A549 (cell line): Measurements from ENCODE around the gene UVRAG.

Experiments used
- CBX2 ChIP-seq: fragments of 200-600 bp; sonication (generic); IDR thresholded peaks from 2 replicates; pipeline ENCODE4 v1.6.1; 2016; ENCODE audit warnings: low read depth, mild to moderate bottlenecking, borderline replicate concordance
- CTCF ChIP-seq: fragments of >200 bp; sonication (Bioruptor Twin); formaldehyde crosslinking; IDR thresholded peaks from 3 replicates; pipeline ENCODE4 v1.5.1; 2016
- EP300 ChIP-seq, 2 experiments: fragments of >200 bp; sonication (Bioruptor Twin); formaldehyde crosslinking; IDR thresholded peaks; 2 replicates in 1 of 2; 3 replicates in 1 of 2; pipeline ENCODE4 v1.6.1; 2016 to 2017
- HDAC2 ChIP-seq: fragments of 200-600 bp; sonication (generic); IDR thresholded peaks from 2 replicates; pipeline ENCODE4 v1.6.1; 2016
- HOXB5 ChIP-seq: fragments of 250-450 bp; sonication (Bioruptor Pico); IDR thresholded peaks from 2 replicates; pipeline ENCODE4 v1.5.0; 2020; ENCODE audit warnings: mild to moderate bottlenecking, moderate library complexity
- JUNB ChIP-seq: fragments of >200 bp; sonication (Bioruptor Twin); formaldehyde crosslinking; IDR thresholded peaks from 2 replicates; pipeline ENCODE4 v1.6.1; 2016
- NPAS2 ChIP-seq: fragments of 250-450 bp; sonication (Bioruptor Pico); IDR thresholded peaks from 2 replicates; pipeline ENCODE4 v1.8.0; 2022; ENCODE audit warnings: mild to moderate bottlenecking, moderate library complexity, borderline replicate concordance
- POLR2A ChIP-seq: IDR thresholded peaks from 2 replicates; pipeline ENCODE4 v1.6.1; 2012; ENCODE audit warnings: mild to moderate bottlenecking, low read length
- RAD21 ChIP-seq, 2 experiments: fragments of >200 bp in 1 of 2; sonication (Bioruptor Twin) in 1 of 2; formaldehyde crosslinking in 1 of 2; IDR thresholded peaks in 1 of 2; conservative IDR thresholded peaks in 1 of 2; 2 replicates in 1 of 2; 3 replicates in 1 of 2; pipeline ENCODE4 v1.6.1; 2012 to 2018; ENCODE audit warnings: inconsistent platforms in 1 of 2
- REST ChIP-seq: fragments of 200-600 bp; sonication (generic); IDR thresholded peaks from 2 replicates; pipeline ENCODE4 v1.6.1; 2016; ENCODE audit warnings: antibody characterized with exemption, mild to moderate bottlenecking, moderate library complexity
- SREBF2 ChIP-seq: fragments of 450-650 bp; IDR thresholded peaks from 2 replicates; pipeline ENCODE4 v1.6.1; 2014; ENCODE audit warnings: mild to moderate bottlenecking, moderate library complexity
- ZFP36 ChIP-seq: fragments of 450-650 bp; IDR thresholded peaks from 2 replicates; pipeline ENCODE4 v1.6.1; 2014; ENCODE audit warnings: borderline replicate concordance; ENCODE audit not compliant: partially characterized antibody
- TF ChIP-seq, protein P1 (sequence below): IDR thresholded peaks from 2 replicates; pipeline ENCODE4 v1.6.1; 2012
- TF ChIP-seq, protein P2 (sequence below): fragments of 450-650 bp; IDR thresholded peaks from 2 replicates; pipeline ENCODE4 v1.6.1; 2014; ENCODE audit warnings: antibody characterized with exemption

DNA sequence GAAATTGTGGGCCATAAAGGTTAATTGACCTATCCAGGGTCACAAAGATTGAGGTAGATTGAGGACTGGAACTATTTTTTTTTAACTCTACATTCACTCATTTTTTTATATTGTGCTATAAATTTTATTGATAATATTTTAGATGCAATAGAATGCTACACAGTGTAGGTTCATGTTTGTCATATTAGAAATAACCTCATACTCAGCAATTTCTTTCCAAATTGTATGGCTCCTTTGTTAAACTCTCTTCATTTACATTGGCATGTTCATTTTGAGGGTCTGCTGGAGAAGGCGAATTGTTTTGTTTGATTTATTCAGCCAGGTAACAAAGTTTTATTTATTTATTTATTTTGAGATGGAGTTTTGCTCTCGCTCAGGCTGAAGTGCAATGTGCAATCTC, 44.6 kb downstream of the UVRAG start:
- no peak for TF ChIP-seq HDAC2
- no peak for TF ChIP-seq CTCF
- TF ChIP-seq REST, result no peak
- no peak for TF ChIP-seq SREBF2
- no peak for TF ChIP-seq POLR2A
- TF ChIP-seq EP300 (IDR thresholded peaks at IDR 0.05), result no peak
- TF ChIP-seq HOXB5 (CRISPR knock-in tag), result no peak
- TF ChIP-seq, protein P1, sequence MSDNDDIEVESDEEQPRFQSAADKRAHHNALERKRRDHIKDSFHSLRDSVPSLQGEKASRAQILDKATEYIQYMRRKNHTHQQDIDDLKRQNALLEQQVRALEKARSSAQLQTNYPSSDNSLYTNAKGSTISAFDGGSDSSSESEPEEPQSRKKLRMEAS, result no peak
- TF ChIP-seq, protein P2, sequence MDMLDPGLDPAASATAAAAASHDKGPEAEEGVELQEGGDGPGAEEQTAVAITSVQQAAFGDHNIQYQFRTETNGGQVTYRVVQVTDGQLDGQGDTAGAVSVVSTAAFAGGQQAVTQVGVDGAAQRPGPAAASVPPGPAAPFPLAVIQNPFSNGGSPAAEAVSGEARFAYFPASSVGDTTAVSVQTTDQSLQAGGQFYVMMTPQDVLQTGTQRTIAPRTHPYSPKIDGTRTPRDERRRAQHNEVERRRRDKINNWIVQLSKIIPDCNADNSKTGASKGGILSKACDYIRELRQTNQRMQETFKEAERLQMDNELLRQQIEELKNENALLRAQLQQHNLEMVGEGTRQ, result no peak
- no peak for TF ChIP-seq JUNB
- TF ChIP-seq ZFP36, result no peak
- TF ChIP-seq RAD21 (conservative IDR thresholded peaks at IDR 0.05 in 1 of 2, IDR thresholded peaks at IDR 0.05 in 1 of 2), result no peak
- no peak for TF ChIP-seq CBX2
- TF ChIP-seq NPAS2 (CRISPR knock-in tag), result no peak
